GM06990 (cell line): ENCODE data around the gene ANKRD36.
A peak's percentile ranks its signal among the peaks of the same experiment; 100 is the strongest.
"Not testable (repeated sequence)": the region's sequence is repeated elsewhere in the genome, so short reads cannot be mapped to it uniquely, and the experiment has no call there.

ENCODE experiments used
- DNase-seq: peaks from one replicate; pipeline ENCODE4 v3.0.0-alpha.2; 2011; ENCODE audit not compliant: insufficient read length; ENCODE audit errors: extremely low read depth
- H3K27me3 ChIP-seq: replicated peaks from 2 replicates; pipeline ENCODE4 v1.6.0; 2011; ENCODE audit warnings: low read length; ENCODE audit not compliant: control insufficient read depth, insufficient read depth
- H3K36me3 ChIP-seq: 2 replicates; pipeline ENCODE4 v1.5.1; 2011; ENCODE audit warnings: low read length; ENCODE audit not compliant: control insufficient read depth, insufficient read depth
- H3K4me3 ChIP-seq: replicated peaks from 2 replicates; pipeline ENCODE4 v1.5.1; 2011; ENCODE audit warnings: low read depth, mild to moderate bottlenecking, control low read depth, low read length
- TF ChIP-seq, protein P1 (sequence below): IDR thresholded peaks from 2 replicates; pipeline ENCODE4 v1.5.1; 2011; ENCODE audit warnings: low read length, control low read depth, mild to moderate bottlenecking, inconsistent platforms; ENCODE audit not compliant: insufficient read depth, poor library complexity, severe bottlenecking

ANKRD36 gene

DNA sequence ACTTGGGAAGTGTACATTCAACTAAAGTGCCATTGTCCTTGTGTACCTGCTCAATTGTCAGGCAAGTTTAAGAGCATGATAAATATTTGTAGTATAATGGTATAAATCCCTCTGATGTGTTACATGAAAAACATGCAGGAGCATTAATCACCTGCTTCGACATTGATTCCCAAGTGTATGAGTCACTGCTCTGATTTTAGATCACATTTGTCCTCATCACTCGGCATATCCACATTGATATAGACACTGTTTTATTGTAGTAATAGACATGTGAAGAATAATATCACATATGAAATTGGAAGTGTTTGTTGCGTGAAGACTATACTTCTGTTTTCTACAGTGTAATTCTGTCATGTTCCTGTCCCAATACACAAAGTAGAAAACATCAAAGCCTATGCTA lies 31.1 kb downstream of the ANKRD36 start:
- not testable (repeated sequence) for H3K27me3 ChIP-seq, DNase-seq, H3K4me3 ChIP-seq, H3K36me3 ChIP-seq

DNA sequence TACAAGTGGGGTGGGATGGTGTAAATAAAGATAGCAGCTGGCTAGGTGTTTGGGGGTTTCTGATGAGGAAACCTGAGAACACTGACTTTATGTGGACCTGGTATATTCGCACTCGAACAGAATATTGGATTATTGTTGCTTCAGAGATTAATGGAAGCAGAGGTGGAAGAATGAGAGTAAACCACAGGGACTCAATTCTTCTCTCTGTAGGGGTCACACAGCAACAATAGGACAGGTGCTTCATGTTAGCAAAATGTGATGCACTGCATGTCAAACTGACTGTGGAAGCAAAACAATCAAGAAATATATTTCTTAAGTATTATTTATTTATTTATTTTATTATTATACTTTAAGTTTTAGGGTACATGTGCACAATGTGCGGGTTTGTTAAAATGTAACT lies 53.6 kb downstream of the ANKRD36 start:
- H3K27me3 ChIP-seq, DNase-seq, H3K4me3 ChIP-seq, H3K36me3 ChIP-seq: not testable (repeated sequence)

DNA sequence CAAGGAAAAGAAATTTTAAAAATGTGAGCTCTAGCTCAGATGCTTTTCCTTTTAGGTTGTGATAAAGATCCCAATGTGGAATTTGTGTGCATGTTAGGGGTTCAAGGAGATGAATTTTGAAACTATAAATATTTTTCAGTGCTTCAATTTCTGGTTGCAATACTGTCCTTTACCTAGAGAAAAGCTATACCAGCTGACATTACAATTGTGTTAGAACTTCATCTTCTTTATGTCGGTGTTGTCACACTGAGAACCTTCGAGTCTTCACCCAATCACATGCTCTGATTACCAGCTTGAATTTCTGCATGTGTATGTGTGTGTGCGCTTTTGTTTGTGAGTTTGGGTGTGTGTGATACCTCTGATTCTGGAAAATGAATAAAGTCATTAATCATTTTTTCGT lies 55.0 kb downstream of the ANKRD36 start:
- not testable (repeated sequence) for H3K27me3 ChIP-seq, H3K36me3 ChIP-seq, H3K4me3 ChIP-seq, DNase-seq

DNA sequence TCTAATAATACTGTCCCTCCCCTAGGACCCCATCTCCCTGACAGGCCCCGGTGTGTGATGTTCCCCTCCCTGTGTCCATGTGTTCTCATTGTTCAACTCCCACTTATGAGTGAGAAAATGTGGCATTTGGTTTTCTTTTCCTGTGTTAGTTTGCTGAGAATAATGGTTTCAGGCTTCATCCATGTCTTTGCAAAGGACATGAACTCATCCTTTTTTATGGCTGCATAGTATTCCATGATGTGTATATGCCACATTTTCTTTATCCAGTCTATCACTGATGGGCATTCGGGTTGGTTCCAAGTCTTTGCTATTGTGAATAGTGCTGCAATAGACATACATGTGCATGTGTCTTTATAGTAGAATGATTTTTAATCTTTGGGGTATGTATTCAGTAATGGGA lies 55.6 kb downstream of the ANKRD36 start:
- H3K36me3 ChIP-seq, DNase-seq, H3K27me3 ChIP-seq, H3K4me3 ChIP-seq: not testable (repeated sequence)

DNA sequence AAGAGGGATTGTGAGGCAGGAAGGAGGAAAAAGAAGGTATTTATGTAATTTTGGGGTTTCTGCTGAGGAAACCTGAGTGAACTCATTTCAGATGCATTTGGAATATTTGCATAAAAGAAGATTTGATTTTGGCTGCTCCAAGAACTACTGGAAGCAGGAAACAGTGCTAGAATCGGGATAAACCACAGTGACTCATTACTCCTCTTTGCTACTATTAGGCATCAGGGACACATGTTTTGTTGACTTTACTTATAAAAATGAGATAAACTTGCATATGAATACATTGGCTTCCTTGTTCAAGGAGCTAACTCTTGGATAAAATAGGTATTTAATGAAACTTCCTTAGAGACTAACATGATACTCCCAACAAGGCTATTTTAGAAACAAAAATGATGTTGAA lies 67.4 kb downstream of the ANKRD36 start:
- not testable (repeated sequence) for H3K4me3 ChIP-seq, H3K27me3 ChIP-seq, DNase-seq, H3K36me3 ChIP-seq

DNA sequence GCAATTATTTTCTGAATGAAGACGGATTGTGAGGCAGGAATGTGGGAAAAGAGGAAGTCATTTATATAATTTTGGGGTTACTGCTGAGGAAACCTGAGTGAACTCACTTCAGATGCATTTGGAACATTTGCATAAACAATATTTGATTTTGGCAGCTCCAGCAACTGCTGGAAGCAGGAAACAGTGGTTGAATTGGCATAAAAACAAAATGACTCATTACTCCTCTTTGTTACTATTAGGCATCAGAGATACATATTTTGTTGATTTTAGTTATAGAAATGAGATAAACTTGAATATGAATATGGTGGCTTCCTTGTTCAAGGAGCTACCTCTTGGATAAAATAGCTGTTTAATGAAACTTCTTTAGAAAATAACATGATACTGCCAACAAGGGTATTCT lies 82.4 kb downstream of the ANKRD36 start:
- H3K36me3 ChIP-seq = not testable (repeated sequence)

DNA sequence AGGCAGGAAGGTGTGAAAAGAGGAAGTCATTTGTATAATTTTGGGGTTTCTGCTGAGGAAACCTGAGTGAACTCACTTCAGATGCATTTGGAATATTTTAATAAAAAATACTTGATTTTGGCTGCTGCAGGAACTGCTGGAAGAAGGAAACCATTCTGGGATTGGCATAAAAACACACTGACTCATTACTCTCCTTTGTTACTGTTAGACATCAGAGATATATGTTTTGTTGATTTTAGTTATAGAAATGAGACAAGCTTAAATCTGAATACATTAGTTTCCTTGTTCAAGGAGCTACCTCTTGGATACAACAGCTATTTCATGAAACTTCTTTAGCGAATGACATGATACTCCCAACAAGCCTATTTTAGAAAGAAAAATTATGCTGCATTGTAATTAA lies 84.3 kb downstream of the ANKRD36 start:
- not testable (repeated sequence) for H3K36me3 ChIP-seq, H3K27me3 ChIP-seq, H3K4me3 ChIP-seq, DNase-seq

More for the DNA sequence above, 82.4 kb downstream of the ANKRD36 start:
- H3K27me3 ChIP-seq, DNase-seq, H3K4me3 ChIP-seq: not testable (repeated sequence)

DNA sequence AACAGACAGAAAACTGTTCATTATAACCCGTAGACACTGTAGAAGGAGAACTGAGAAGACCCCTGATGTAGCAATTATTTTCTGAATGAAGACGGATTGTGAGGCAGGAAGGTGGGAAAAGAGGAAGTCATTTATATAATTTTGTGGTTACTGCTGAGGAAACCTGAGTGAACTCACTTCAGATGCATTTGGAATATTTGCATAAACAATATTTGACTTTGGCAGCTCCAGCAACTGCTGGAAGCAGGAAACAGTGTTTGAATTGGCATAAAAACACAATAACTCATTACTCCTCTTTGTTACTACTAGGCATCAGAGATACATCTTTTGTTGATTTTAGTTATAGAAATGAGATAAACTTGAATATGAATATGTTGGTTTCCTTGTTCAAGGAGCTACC lies 87.9 kb downstream of the ANKRD36 start:
- H3K4me3 ChIP-seq, H3K27me3 ChIP-seq, H3K36me3 ChIP-seq: not testable (repeated sequence)
- peak; percentile 22 for DNase-seq

DNA sequence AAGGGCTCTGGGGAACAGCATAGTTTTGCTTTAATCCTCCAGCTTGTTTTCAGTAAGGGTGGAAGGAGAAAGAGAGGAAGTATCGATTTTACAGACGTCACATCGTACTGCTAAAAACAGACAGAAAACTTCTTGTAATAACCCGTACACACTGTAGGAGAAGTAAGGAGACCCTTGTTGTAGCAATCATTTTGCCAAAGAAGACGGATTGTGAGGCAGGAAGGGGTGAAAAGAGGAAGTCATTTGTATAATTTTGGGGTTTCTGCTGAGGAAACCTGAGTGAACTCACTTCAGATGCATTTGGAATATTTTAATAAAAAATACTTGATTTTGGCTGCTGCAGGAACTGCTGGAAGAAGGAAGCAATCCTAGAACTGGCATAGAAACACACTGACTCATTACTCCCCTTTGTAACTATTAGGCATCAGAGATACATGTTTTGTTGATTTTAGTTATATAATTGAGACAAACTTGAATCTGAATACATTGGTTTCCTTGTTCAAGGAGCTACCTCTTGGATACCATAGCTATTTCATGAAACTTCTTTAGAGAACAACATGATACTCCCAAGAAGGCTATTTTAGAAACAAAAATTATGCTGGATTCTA lies 89.8 kb downstream of the ANKRD36 start:
- not testable (repeated sequence) for DNase-seq, H3K27me3 ChIP-seq, H3K36me3 ChIP-seq, H3K4me3 ChIP-seq

DNA sequence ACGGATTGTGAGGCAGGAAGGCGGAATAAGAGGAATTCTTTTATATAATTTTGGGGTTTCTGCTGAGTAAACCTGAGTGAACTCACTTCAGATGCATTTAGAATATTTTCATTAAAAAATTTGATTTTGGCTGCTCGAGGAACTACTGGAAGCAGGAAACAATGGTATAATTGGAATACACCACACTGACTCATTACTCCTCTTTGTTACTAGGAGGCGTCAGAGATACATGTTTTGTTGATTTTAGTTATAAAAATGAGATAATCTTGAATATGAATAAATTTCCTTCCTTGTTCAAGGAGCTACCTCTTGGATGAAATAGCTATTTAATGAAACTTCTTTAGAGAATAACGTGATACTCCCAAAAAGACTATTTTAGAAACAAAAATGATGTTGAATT lies 97.4 kb downstream of the ANKRD36 start:
- H3K4me3 ChIP-seq = no peak overlapping the region
- no peaks in the 10 kb centered on the region for H3K27me3 ChIP-seq
- TF ChIP-seq, protein P1, sequence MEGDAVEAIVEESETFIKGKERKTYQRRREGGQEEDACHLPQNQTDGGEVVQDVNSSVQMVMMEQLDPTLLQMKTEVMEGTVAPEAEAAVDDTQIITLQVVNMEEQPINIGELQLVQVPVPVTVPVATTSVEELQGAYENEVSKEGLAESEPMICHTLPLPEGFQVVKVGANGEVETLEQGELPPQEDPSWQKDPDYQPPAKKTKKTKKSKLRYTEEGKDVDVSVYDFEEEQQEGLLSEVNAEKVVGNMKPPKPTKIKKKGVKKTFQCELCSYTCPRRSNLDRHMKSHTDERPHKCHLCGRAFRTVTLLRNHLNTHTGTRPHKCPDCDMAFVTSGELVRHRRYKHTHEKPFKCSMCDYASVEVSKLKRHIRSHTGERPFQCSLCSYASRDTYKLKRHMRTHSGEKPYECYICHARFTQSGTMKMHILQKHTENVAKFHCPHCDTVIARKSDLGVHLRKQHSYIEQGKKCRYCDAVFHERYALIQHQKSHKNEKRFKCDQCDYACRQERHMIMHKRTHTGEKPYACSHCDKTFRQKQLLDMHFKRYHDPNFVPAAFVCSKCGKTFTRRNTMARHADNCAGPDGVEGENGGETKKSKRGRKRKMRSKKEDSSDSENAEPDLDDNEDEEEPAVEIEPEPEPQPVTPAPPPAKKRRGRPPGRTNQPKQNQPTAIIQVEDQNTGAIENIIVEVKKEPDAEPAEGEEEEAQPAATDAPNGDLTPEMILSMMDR = no peak

DNA sequence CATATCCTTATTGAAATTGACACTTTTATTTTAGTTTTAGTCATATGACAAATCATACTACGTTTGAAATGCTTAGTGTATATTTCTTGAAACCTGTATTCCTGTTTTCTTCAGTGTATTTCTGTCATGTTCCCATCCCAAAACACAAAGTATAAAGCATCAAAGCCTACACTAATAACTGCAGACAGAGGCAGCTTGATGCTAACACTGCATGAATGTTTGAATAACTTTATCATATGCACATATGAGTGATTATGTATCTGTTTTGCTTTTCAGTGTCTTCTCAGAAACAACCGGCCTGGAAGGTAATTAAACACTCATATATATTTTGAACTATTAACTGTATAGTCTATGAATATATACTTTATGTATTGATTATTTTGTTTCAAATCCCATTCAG lies 102.1 kb downstream of the ANKRD36 start:
- not testable (repeated sequence) for DNase-seq, H3K4me3 ChIP-seq, H3K36me3 ChIP-seq, H3K27me3 ChIP-seq

More for the DNA sequence above, 97.4 kb downstream of the ANKRD36 start:
- no peak for DNase-seq
- H3K36me3 ChIP-seq = no peaks in the 10 kb centered on the region

DNA sequence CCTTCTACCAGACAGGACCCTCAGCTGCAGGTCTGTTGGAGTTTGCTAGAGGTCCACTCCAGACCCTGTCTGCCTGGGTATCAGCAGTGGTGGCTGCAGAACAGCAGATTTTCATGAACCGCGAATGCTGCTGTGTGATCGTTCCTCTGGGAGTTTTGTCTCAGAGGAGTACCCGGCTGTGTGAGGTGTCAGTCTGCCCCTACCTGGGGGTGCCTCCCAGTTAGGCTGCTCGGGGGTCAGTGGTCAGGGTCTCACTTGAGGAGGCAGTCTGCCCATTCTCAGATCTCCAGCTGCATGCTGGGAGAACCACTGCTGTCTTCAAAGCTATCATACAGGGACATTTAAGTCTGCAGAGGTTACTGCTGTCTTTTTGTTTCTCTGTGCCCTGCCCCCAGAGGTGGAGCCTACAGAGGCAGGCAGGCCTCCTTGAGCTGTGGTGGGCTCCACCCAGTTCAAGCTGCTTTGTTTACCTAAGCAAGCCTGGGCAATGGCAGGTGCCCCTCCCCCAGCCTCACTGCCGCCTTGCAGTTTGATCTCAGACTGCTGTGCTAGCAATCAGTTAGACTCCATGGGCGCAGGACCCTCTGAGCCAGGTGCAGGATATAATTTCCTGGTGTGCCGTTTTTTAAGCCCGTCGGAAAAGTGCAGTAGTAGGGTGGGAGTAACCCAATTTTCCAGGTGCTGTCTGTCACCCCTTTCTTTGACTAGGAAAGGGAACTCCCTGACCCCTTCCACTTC lies 118.1 kb downstream of the ANKRD36 start:
- not testable (repeated sequence) for DNase-seq

DNA sequence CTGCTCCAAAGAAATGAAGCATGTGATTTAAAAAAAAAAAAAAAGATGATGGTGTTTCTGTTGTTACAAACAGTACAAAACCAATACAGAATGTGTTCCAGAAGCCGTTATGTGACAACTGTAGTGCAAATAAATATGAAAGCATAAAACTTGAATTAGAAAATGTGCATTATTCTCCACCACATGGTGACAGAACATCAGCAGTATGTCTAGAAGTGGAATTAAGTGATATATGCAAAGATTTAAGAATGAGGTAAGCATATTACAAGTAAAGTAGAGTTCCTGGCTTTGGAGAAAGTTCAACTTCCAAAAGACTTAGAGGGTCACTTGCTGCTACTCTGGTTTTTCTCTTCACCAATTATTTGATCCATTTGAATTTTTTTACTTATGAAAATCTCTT lies 120.0 kb downstream of the ANKRD36 start:
- H3K27me3 ChIP-seq, DNase-seq, H3K36me3 ChIP-seq, H3K4me3 ChIP-seq: not testable (repeated sequence)

More for the DNA sequence above, 118.1 kb downstream of the ANKRD36 start:
- H3K36me3 ChIP-seq, H3K4me3 ChIP-seq, H3K27me3 ChIP-seq: not testable (repeated sequence)
